LNCAP (cell line): Measurements from ENCODE around the gene KMT5C.
A peak's percentile ranks its signal among the peaks of the same experiment; 100 is the strongest.

Experiments
- CTCF ChIP-seq: fragments of 450-650 bp; IDR thresholded peaks from 2 replicates; pipeline ENCODE4 v1.5.1; 2017; ENCODE audit warnings: mild to moderate bottlenecking

Gene KMT5C

GRCh38 chr19:55339105-55339888, at the start of gene KMT5C:
Gene KMT5C, plus strand, starts transcription at chr19:55339876. Its CDS starts 2,061 bp downstream, at chr19:55341937.
- TF ChIP-seq CTCF = no peak

- no peak for TF ChIP-seq CTCF
Observed at GRCh38 chr19:55297267-55297666, 42.4 kb upstream of the KMT5C start.

DNA sequence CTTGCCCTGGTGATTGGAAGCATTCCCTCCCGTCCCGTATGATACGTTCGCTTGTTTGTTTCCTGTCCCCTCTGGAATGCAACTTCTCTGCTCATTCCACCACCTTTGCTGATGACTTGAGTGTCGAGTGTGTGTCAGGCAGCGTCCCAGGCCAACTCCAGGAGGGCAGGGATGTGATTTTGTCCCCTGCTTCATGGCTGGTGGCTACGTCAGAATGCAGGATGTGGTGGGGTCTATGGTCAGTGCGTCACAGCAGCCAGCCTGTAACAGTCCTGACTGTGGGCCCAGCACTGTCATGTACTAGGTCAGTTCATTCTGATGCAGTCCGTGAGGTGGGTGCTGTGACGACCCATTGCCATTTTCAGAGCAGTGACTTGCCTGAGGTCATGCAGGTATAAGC, 39.7 kb upstream of the KMT5C start:
- TF ChIP-seq CTCF = no peak

DNA sequence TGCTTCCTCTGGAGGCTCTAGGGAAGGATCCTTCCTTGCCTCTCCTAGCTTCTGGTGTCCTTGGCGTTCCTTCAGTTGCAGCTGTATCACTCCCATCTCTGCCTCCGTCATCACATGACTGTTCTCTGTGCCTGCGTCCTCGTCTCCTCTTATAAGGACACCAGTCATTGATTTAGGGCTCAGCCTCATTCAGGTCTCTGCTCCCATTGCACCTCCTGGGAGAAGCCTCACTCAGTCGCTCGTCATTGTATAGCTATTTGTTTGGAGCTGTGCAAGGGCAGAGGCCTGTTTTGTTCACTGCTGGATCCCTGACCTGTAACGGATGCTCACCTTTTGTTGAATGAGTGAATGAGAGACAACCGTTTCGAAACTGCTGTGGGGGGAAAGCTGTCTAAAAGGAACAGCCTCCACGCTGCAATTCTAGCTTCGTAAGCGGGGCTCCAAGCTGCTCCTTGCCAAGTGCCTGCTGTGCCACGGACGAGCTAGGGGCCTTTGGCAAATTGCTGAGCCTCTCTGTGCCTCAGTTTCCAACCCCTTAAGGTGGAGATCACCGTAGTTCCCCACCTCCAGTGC, 38.7 kb upstream of the KMT5C start:
- no peak for TF ChIP-seq CTCF

DNA sequence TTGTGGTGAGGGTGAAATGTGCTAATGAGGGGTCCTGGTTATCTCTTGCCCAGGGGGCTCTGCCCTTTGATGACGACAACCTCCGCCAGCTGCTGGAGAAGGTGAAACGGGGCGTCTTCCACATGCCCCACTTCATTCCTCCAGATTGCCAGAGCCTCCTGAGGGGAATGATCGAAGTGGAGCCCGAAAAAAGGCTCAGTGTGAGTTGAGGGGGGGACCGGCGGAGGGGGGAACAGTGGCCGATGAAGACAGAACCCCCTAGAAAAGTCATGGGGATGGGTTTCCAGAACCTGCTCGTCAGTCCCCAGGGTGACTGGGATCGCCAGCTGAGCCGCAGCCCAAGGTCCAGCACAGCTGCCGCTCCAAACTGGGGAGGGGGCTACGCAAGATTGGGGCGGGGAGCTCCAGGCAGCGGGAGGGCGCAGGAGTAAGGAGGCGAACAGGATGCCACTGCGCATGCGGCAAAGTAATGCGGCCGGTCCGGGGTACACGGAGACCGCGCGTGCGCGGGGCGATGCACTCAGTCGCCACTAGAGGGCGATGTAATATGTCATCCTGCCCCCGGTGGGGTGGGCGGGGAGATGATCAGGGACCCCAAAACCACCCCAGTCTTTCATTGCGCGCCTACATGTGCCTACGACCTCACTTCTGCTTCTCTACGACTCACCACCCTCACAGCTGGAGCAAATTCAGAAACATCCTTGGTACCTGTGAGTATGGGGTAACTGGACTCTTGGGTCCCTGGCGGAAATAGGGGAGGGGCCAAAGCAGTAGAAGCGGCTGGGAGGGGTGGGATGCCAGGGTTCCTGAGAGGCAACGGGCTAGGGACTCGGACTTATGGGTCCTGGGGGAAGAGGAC, 38.0 kb upstream of the KMT5C start:
- peak; percentile 69 for TF ChIP-seq CTCF

- no peak for TF ChIP-seq CTCF
Observed at GRCh38 chr19:55302318-55302703, 37.4 kb upstream of the KMT5C start.

GRCh38 chr19:55303477-55303876, 36.2 kb upstream of the KMT5C start:
- no peak for TF ChIP-seq CTCF
